H9 (cell line): ENCODE data around the gene HSPA12A. TPM values are rescaled to one million over a fixed set of nuclear protein-coding genes. Genes with fewer than 3 reads are reported as not detected.

ENCODE experiments used
- DNase-seq: peaks from one replicate; pipeline ENCODE4 v3.0.0-alpha.2; 2017
- H2AFZ ChIP-seq: one replicate; pipeline ENCODE4 v1.6.1; 2013; ENCODE audit warnings: mild to moderate bottlenecking, low read length, control low read depth, moderate library complexity
- H2AK5ac ChIP-seq: 2 replicates; pipeline ENCODE4 v1.6.1; 2013; ENCODE audit warnings: low read length, control low read depth, mixed read lengths; ENCODE audit not compliant: insufficient read length
- H2BK120ac ChIP-seq: one replicate; pipeline ENCODE4 v1.6.1; 2013; ENCODE audit warnings: low read depth, mild to moderate bottlenecking, low read length, control low read depth, inconsistent platforms; ENCODE audit not compliant: poor library complexity, severe bottlenecking
- H2BK12ac ChIP-seq: 2 replicates; pipeline ENCODE4 v1.6.1; 2013; ENCODE audit warnings: low read length, control low read depth, mixed read lengths, low read depth; ENCODE audit not compliant: insufficient read length
- H2BK15ac ChIP-seq: 2 replicates; pipeline ENCODE4 v1.6.1; 2013; ENCODE audit warnings: low read depth, low read length, control low read depth
- H2BK20ac ChIP-seq: one replicate; pipeline ENCODE4 v1.6.1; 2013; ENCODE audit warnings: low read depth, mild to moderate bottlenecking, low read length, control low read depth, inconsistent platforms; ENCODE audit not compliant: poor library complexity, severe bottlenecking
- H2BK5ac ChIP-seq: 2 replicates; pipeline ENCODE4 v1.6.1; 2013; ENCODE audit warnings: low read length, control low read depth, mixed read lengths; ENCODE audit not compliant: insufficient read length
- H3K14ac ChIP-seq: 2 replicates; pipeline ENCODE4 v1.6.1; 2013; ENCODE audit warnings: low read length, control low read depth; ENCODE audit not compliant: insufficient read depth
- H3K18ac ChIP-seq: 2 replicates; pipeline ENCODE4 v1.6.1; 2013; ENCODE audit warnings: low read depth, mild to moderate bottlenecking, mixed read lengths, low read length, control low read depth; ENCODE audit not compliant: insufficient read length
- H3K23ac ChIP-seq: 2 replicates; pipeline ENCODE4 v1.6.1; 2013; ENCODE audit warnings: low read length, control low read depth, mixed read lengths, low read depth; ENCODE audit not compliant: insufficient read length
- H3K23me2 ChIP-seq: 2 replicates; pipeline ENCODE4 v1.6.1; 2013; ENCODE audit warnings: low read depth, mild to moderate bottlenecking, mixed read lengths, low read length, control low read depth; ENCODE audit not compliant: insufficient read length, poor library complexity, severe bottlenecking
- H3K27ac ChIP-seq: 2 replicates; pipeline ENCODE4 v1.5.1; 2013; ENCODE audit warnings: low read length, control low read depth, mixed read lengths, low read depth; ENCODE audit not compliant: insufficient read length
- H3K27me3 ChIP-seq: 2 replicates; pipeline ENCODE4 v1.6.1; 2013; ENCODE audit warnings: low read length, control low read depth, inconsistent platforms; ENCODE audit not compliant: insufficient read depth
- H3K4ac ChIP-seq: 2 replicates; pipeline ENCODE4 v1.6.1; 2013; ENCODE audit warnings: low read depth, mild to moderate bottlenecking, control low read depth, inconsistent platforms, low read length, moderate library complexity
- H3K4me1 ChIP-seq: 2 replicates; pipeline ENCODE4 v1.6.1; 2013; ENCODE audit warnings: low read length, control low read depth, inconsistent platforms; ENCODE audit not compliant: insufficient read depth
- H3K4me2 ChIP-seq: 2 replicates; pipeline ENCODE4 v1.6.1; 2013; ENCODE audit warnings: low read length, control low read depth, mixed read lengths; ENCODE audit not compliant: insufficient read length, insufficient read depth
- H3K56ac ChIP-seq: 2 replicates; pipeline ENCODE4 v1.6.1; 2013; ENCODE audit warnings: low read depth, mild to moderate bottlenecking, mixed read lengths, low read length, control low read depth; ENCODE audit not compliant: insufficient read length
- H3K79me1 ChIP-seq: 2 replicates; pipeline ENCODE4 v1.6.1; 2013; ENCODE audit warnings: low read depth, mild to moderate bottlenecking, moderate library complexity, low read length, control low read depth, inconsistent platforms; ENCODE audit not compliant: insufficient read depth, poor library complexity, severe bottlenecking
- H3K79me2 ChIP-seq: 2 replicates; pipeline ENCODE4 v1.6.1; 2013; ENCODE audit warnings: low read length, control low read depth, inconsistent platforms; ENCODE audit not compliant: insufficient read depth
- H3K9ac ChIP-seq: 2 replicates; pipeline ENCODE4 v1.6.1; 2013; ENCODE audit warnings: low read length, control low read depth, mixed read lengths; ENCODE audit not compliant: insufficient read length; ENCODE audit errors: extremely low read depth
- H3K9me3 ChIP-seq: one replicate; pipeline ENCODE4 v1.6.1; 2013; ENCODE audit warnings: low read depth, low read length, inconsistent platforms; ENCODE audit not compliant: control insufficient read depth
- H3T11ph ChIP-seq: one replicate; pipeline ENCODE4 v1.6.1; 2013; ENCODE audit warnings: mild to moderate bottlenecking, low read length, control low read depth, inconsistent platforms
- H4K20me1 ChIP-seq: one replicate; pipeline ENCODE4 v1.6.1; 2013; ENCODE audit not compliant: control insufficient read depth, insufficient read length, insufficient read depth
- H4K5ac ChIP-seq: 2 replicates; pipeline ENCODE4 v1.6.1; 2013; ENCODE audit warnings: low read depth, mild to moderate bottlenecking, mixed read lengths, low read length, control low read depth; ENCODE audit not compliant: insufficient read length
- H4K8ac ChIP-seq: replicated peaks from 2 replicates; pipeline ENCODE4 v1.6.1; 2013; ENCODE audit warnings: low read length, control low read depth, mixed read lengths, low read depth; ENCODE audit not compliant: insufficient read length
- H4K91ac ChIP-seq: 2 replicates; pipeline ENCODE4 v1.6.1; 2013; ENCODE audit warnings: low read depth, mild to moderate bottlenecking, moderate library complexity, mixed read lengths, low read length, control low read depth; ENCODE audit not compliant: insufficient read length
- H3K27ac Mint-ChIP-seq, 3 experiments: 2 replicates in 2 of 3; 3 replicates in 1 of 3; pipeline ENCODE4 v1.8.0; 2020 to 2021; ENCODE audit warnings: mixed read lengths in 3 of 3, mild to moderate bottlenecking in 1 of 3, moderate library complexity in 1 of 3
- H3K27me3 Mint-ChIP-seq: 2 replicates; pipeline ENCODE4 v1.8.0; 2021; ENCODE audit warnings: low read depth, mild to moderate bottlenecking, moderate library complexity, mixed read lengths
- H3K36me3 Mint-ChIP-seq, 3 experiments: 2 replicates in 2 of 3; 3 replicates in 1 of 3; pipeline ENCODE4 v1.8.0; 2020 to 2021; ENCODE audit warnings: low read depth in 3 of 3, mixed read lengths in 3 of 3; ENCODE audit not compliant: insufficient read depth in 1 of 3
- H3K4me1 Mint-ChIP-seq, 2 experiments: 2 replicates each; pipeline ENCODE4 v1.8.0; 2020; ENCODE audit warnings: mixed read lengths in 2 of 2
- H3K4me3 Mint-ChIP-seq, 2 experiments: 2 replicates in 1 of 2; 3 replicates in 1 of 2; pipeline ENCODE4 v1.8.0; 2020 to 2021; ENCODE audit warnings: mild to moderate bottlenecking in 2 of 2, mixed read lengths in 2 of 2, moderate library complexity in 1 of 2
- H3K9me3 Mint-ChIP-seq, 2 experiments: 2 replicates in 1 of 2; 3 replicates in 1 of 2; pipeline ENCODE4 v1.8.0; 2020; ENCODE audit warnings: mild to moderate bottlenecking in 2 of 2, mixed read lengths in 2 of 2, moderate library complexity in 1 of 2
- CTCF ChIP-seq: fragments of 200-600 bp; sonication (generic); conservative IDR thresholded peaks from 3 replicates; pipeline ENCODE4 v1.8.0; 2021; ENCODE audit warnings: antibody characterized with exemption, mild to moderate bottlenecking
- WGBS: extraction: QIAGEN DNeasy Blood & Tissue Kit; methylation state at CpG from one replicate; pipeline ENCODE4 v1.1.7; 2013; ENCODE audit warnings: missing lambda C conversion rate, low lambda C conversion rate, mixed read lengths; ENCODE audit not compliant: insufficient read length; ENCODE audit errors: extremely low coverage; 5-methylcytosine and 5-hydroxymethylcytosine counted together
- total RNA-seq: library from RNA; stranded (reverse); gene quantifications from 2 replicates; pipeline ENCODE4 v1.2.1, GENCODE V29; 2021

Gene HSPA12A
- total RNA-seq, 1 experiment from 2014 or later, result 3.2 TPM

- Histone ChIP-seq H2BK15ac (no peak overlapping the region), H3K4ac (no peak overlapping the region), H3K56ac (no peak overlapping the region), H3K23me2 (no peaks in the 10 kb centered on the region), H2AK5ac (no peak overlapping the region), H3K9me3 (no peaks in the 10 kb centered on the region), H3K14ac (no peak overlapping the region), H3T11ph (no peak overlapping the region), H4K20me1 (no peaks in the 10 kb centered on the region), H4K8ac (no peak overlapping the region), H4K91ac (no peak overlapping the region), H3K4me1 (peaks cover 9% of the 10 kb centered on the region), H2BK120ac (no peak overlapping the region), H3K79me2 (no peaks in the 10 kb centered on the region), H3K23ac (no peak overlapping the region), H4K5ac (no peak overlapping the region), H3K4me2 (no peak overlapping the region), H3K27ac (no peak overlapping the region), H3K27me3 (no peaks in the 10 kb centered on the region), H2BK12ac (no peak overlapping the region), H3K9ac (no peak overlapping the region), H2AFZ (no peak overlapping the region), H2BK5ac (no peak overlapping the region), H3K79me1 (no peaks in the 10 kb centered on the region), H2BK20ac (no peak overlapping the region), H3K18ac (no peak overlapping the region)
- DNase-seq, result no peak
- H3K36me3 Mint-ChIP-seq, result no peaks in the 10 kb centered on the region
- H3K4me1 Mint-ChIP-seq, result peaks cover 17 to 20% of the 10 kb centered on the region in 2 experiments
- no peak overlapping the region for H3K4me3 Mint-ChIP-seq
- no peaks in the 10 kb centered on the region for H3K9me3 Mint-ChIP-seq
- no peak overlapping the region; a peak in 1 of 7 replicates for H3K27ac Mint-ChIP-seq
- H3K27me3 Mint-ChIP-seq, result no peaks in the 10 kb centered on the region; the same call in 1 of the 2 replicates
- no peak for TF ChIP-seq CTCF
- WGBS, result no CpG with 5 or more reads among the region's 14 CpGs
Measured at GRCh38 chr10:116707981-116708380, 34.4 kb downstream of the HSPA12A start.
